Stimulated activated CD8-positive, alpha-beta memory T cell treated with anti-CD3 and anti-CD28 coated beads, Interleukin-7, amount 100 ng/mL, for 48 hours (primary cell): ENCODE data around the gene DLG2.

Experiments
- DNase-seq, 2 donors: peaks; one replicate each; pipeline ENCODE4 v3.0.0-alpha.2; 2020; ENCODE audit warnings: low read depth in 1 of 2; ENCODE audit errors: extremely low read depth in 1 of 2

DLG2 gene

GRCh38 chr11:85572056-85572455 lies 55.1 kb downstream of the DLG2 start:
- DNase-seq, result no peak

DNA sequence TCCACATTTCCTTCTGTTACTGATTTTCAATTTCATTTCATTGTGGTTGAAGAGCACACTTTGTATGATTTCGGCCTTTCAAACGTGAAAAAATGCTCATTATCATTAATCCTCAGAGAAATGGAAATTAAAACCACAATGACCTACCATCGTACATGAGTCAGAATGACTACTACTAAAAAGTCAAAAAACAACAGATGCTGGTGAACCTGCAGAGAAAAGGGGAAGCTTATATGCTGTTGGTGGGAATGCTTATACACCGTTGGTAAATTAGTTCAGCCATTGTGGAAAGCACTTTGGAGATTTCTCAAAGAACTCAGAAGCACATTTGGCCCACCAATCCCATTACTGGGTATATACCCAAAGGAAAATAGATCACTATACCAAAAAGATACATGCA lies 57.6 kb downstream of the DLG2 start:
- DNase-seq, result no peak

DNA sequence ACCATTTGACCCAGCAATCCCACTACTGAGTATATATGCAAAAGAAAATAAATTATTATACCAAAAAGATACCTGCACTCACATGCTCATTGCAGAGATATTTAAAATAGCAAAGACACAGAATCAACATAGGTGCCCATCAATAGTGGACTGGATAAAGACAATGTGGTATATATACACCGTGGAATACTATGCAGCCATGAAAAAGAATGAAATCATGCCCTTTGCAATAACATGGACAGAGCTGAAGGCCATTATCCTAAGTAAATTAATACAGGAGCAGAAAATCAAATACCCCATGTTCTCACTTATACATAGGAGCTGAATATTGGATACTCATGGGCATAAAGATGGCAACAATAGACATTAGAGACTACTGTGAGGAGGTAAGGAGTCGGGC lies 68.7 kb downstream of the DLG2 start:
- no peak for DNase-seq

DNA sequence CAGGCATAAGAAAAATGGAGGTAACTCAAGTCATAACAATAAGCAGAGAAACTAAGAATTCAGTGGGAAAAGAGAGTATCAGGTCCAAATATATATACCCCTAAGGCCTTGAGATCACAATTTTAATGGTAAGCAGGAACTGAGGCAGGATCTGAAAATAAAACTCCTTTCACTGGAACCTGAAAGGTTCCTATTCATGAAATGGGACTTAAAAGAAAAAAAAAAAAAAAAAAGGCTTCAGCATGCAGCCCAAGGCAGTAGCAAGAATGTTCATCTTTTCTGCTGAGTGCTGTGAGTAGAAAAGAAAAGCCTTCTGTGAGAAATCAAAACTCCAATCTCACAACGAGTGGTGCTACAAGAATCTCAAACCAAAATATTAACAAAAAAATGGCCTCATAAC lies 75.3 kb downstream of the DLG2 start:
- no peak for DNase-seq

GRCh38 chr11:85541683-85542082 lies 85.5 kb downstream of the DLG2 start:
- no peak for DNase-seq

DNA sequence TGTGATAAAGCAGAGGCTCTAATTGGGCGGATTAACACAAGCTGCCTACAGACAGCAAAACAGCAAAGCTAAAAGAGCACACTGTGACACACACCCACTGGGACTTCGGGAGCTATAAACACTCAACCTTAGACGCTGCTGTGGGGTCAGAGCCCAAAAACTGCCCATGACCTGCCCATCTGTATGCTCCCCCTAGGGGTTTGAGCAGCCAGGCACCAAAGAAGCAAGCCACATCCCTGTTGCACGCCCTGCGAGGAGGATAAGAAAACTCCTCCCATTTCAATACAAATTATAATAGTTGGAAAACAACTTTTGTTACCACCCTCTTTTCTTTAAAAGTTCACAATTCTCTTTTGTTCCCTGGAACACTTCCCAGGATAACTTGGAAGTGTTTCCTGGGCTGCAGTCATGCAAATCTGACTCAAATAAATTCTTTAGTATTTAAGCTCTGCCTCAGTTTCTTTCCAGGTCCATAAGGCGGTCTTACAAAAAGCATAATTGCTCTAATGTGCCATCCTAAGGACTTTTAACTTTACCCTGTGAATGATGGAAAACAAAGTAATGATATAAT lies 86.4 kb downstream of the DLG2 start:
- no peak for DNase-seq

DNA sequence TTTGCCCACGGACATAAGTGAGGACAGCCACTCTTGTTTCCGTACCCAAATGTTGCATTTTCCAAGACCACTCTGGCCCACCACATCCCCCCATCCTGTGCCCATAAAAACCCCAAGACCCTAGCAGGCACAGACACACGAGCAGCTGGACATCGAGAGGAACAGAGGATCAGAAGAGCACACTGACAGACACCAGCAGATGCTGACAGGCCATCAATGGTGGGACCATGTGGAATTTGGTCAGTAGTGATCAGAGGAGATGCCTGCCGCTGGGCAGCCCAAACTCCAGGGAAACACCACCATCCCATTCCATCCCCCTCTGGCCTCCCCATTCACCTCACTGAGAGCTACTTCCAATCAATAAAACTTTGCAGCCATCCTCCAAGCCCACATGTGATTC lies 87.0 kb downstream of the DLG2 start:
- DNase-seq, result no peak

GRCh38 chr11:85539740-85540139 lies 87.4 kb downstream of the DLG2 start:
- DNase-seq, result no peak

- no peak for DNase-seq
These were observed 88.0 kb downstream of the DLG2 start for GRCh38 chr11:85539029-85539689.

DNA sequence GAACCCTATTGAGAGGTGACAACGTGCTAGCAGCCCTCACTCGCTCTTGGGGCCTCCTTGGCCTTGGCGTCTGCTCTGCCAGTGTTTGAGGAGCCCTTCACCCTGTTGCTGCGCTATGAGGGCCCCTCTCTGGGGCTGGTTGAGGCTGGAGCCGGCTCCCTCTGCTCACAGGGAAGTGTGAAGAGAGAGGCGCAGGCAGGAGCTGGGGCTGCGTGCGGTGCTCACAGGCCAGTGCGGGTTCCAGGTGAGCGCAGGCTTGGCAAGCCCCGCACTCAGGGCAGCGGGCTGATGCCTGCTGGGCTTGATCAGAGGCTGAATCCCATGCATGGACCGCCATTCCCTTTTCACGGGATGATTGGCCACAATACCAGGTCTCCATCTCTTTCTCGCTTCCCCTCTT lies 90.7 kb downstream of the DLG2 start:
- no peak for DNase-seq

DNA sequence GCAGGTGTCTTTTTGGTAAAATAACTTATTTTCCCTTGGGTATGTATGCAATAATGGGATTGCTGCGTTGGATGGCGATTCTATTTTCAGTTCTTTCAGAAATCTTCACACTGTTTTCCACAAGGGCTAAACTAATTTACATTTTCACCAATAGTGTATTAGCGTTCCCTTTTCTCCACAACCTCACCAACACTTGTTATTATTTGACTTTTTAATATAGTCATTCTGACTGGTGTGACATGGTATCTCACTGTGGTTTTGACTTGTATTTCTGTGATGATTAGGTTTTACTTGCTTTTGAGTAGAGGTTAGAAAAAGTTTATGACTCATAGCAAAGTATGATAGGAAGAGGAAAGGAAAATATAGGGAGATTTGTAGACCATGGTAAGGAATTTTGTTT lies 92.3 kb downstream of the DLG2 start:
- DNase-seq, result no peak

DNA sequence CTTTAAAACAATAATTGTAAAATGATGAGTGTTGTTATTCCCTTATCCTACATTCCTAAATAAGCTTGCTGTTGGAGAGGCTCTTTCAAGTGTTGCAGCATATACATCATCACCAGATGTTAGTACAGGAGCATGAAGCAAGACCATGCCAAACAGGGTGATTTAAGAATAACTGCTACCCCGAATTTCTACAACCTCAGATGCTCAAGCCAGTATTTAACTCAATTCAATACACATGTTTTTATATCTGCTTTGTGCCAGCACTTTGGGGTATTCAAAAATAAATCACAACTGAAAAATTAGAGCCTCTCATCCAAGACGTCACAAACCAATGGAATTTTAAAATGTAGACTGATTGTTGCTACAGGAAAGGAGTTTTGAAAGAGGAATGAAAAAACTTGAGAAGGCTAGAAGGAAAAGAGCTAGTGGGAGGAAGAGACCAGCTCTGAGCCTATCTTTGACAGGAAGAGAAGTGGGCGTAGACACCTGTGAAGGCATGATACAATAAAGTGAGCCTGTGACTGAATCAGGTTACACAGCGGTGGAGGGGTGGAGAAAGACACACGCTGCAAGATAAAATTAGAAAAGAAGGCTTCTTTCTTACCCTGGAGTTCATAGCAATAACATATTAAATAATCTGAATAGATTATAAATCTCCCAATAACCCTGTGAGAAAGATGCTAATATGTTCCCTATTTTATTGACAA lies 95.8 kb downstream of the DLG2 start:
- DNase-seq, result no peak

DNA sequence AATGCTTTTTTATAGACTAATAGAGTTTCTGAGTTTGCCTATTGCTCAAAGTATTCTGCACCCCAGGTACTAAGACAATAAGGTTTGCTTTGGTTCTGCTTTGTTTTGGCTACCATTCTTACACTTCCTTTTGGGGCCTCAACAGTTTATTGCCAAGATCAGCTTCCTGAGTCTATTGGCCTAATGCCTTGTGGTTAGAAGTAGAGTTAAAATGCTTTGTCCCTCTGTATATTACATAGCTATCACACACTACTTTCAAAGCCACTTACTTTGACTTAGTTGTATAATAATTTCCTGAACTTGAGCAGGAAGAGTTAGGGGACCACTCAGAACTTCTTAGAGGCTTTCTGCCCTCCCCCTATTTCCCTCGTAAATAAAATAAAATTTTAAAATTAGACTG lies 96.5 kb downstream of the DLG2 start:
- DNase-seq, result no peak

- DNase-seq, result no peak
These were observed 100.6 kb downstream of the DLG2 start for GRCh38 chr11:85526564-85526963.

- no peak for DNase-seq
These were observed 101.5 kb downstream of the DLG2 start for GRCh38 chr11:85525686-85526085.

DNA sequence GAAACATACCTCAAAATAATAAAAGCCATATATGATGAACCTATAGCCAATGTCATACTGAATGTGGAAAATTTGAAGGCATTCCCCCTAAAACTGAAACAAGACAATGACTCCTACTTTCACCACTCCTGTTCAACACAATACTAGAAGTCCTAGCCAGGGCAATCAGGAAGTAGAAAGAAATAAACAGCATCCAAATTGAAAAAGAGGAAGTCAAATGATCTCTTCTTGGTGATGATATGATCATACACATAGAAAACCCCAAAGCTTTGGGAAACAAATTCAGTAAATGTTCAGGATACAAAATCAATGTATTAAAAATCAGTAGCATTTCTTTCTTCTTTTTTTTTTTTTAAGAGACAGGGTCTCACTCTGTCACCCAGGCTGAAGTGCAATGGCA lies 109.9 kb downstream of the DLG2 start:
- no peak for DNase-seq

- no peak for DNase-seq
These were observed 131.2 kb downstream of the DLG2 start for GRCh38 chr11:85495918-85496317.

DNA sequence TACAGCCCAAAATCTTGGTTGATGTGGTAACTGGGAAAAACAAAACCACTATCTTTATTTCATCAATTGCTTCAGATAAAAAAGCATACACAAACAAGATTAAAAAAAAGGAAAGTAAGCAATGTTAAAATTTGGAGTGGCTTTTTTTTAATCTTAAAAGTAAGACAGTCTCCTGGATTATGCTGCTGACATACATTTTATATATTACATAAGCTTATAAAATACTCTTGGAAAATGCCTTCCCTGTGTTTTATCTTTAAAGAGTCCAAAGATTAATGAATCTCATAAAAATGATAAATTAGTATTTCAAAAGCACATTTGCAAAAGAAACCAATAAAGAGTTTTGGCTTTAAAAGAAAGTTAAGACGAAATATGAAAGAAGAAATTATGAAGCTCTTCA lies 132.7 kb downstream of the DLG2 start:
- DNase-seq, result no peak

- no peak for DNase-seq
These were observed 141.2 kb downstream of the DLG2 start for GRCh38 chr11:85485902-85486301.

DNA sequence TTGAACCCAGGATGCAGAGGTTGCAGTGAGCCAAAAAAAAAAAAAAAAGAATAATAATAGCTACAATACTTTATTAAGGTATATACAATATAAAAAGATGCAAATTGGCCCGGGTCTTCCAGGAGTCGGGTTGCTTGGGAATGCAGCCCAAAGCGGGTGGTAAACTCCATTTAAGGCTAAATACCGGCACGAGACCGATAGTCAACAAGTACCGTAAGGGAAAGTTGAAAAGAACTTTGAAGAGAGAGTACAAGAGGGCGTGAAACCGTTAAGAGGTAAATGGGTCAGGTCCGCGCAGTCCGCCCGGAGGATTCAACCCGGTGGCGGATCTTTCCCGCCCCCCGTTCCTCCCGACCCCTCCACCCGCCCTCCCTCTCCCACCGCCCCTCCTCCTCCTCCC lies 143.3 kb downstream of the DLG2 start:
- no peak for DNase-seq

DNA sequence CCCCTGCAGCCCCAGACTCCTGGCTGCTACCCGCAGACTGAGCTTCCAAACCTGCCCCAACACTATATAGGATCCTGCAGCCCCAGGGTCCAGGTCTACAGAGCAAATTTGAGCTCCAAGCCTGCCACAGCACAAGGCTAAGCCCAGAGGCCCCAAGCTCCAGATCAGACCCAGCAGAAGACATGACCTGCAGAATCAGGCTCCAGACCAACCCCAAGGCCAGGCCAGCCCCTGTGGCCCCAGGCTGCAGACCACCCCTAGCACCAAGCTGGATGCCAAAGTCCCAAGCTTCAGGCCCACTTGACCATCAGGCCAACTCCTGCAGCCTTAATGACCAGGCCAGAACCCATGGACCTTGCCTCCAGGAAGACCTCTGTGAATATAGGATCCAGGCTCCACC lies 145.3 kb downstream of the DLG2 start:
- DNase-seq, result no peak

GRCh38 chr11:85475660-85476517 lies 151.3 kb downstream of the DLG2 start:
- no peak for DNase-seq
